Left ventricle myocardium inferior (tissue), 1 donor: ENCODE results near the gene SPATA31D3. TPM values are rescaled to one million over a fixed set of nuclear protein-coding genes. Genes with fewer than 3 reads are reported as not detected.
"Not testable (repeated sequence)": the region's sequence is repeated elsewhere in the genome, so short reads cannot be mapped to it uniquely, and the experiment has no call there.

ENCODE experiments used
- DNase-seq: peaks from one replicate; pipeline ENCODE4 v3.0.0-alpha.2; 2020
- H3K27ac ChIP-seq: fragments of 200-600 bp; replicated peaks from 2 replicates; pipeline ENCODE4 v1.8.0; 2021
- H3K27me3 ChIP-seq: fragments of 200-600 bp; 2 replicates; pipeline ENCODE4 v1.8.0; 2021; ENCODE audit warnings: low read depth
- H3K36me3 ChIP-seq: fragments of 200-600 bp; 2 replicates; pipeline ENCODE4 v1.8.0; 2021
- H3K4me1 ChIP-seq: fragments of 200-600 bp; 2 replicates; pipeline ENCODE4 v1.8.0; 2021
- H3K4me3 ChIP-seq: fragments of 200-600 bp; 2 replicates; pipeline ENCODE4 v1.8.0; 2021; ENCODE audit warnings: mild to moderate bottlenecking, moderate library complexity
- H3K9me3 ChIP-seq: fragments of 200-600 bp; replicated peaks from 2 replicates; pipeline ENCODE4 v1.8.0; 2021
- intact Hi-C: fragments of 100-400 bp; cut with micrococcal nuclease; formaldehyde crosslinking; loops from one replicate; pipeline ENCODE4 v1.11.0; 2022
- long read RNA-seq: library from polyadenylated mRNA; unstranded; transcript quantifications from one replicate; pipeline ENCODE4 v2.0.0, GENCODE V29; 2021
- total RNA-seq: library from RNA; stranded (reverse); fragmentation: NEBNext Ultra II Directional; extraction: Animal tissue kit (Norgen Biotek cat#: 25700); gene quantifications from one replicate; pipeline ENCODE4 v1.2.1, GENCODE V29; 2021
- TF ChIP-seq, protein P1 (sequence below): fragments of 200-600 bp; IDR thresholded peaks from 2 replicates; pipeline ENCODE4 v1.8.0; 2021; ENCODE audit warnings: antibody characterized with exemption, mild to moderate bottlenecking, borderline replicate concordance
- donor health status: DM: no; HTN: yes; CAD: no; lungs with severe emphysema.

SPATA31D3 gene
- total RNA-seq = not detected
- long read RNA-seq = 0 reads

DNA sequence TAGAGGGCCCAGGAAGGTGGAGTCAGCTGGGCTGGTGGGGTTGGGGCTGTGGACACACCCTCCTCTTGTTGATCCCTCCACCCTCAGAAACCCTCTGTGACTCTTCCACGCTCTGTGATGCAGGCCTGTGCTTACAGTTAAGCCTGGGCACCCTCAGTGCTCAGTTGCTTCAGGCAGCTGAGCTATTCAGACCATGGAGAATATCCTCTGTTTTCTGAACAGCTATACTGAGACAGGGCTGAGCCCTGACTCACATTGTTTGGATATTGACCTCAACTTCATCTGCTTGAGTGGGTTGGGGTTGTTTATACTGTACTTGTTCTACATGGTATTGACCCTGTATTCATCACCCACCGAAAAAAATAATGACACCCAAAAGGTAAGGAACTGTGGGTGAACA is at the start of gene SPATA31D3:
TSS of gene SPATA31D3 (plus strand) at position 108 of the 400 bp plus-strand sequence. CDS start at position 194, 86 bp downstream.
- intact Hi-C loops, H3K36me3 ChIP-seq, H3K27me3 ChIP-seq, H3K9me3 ChIP-seq, DNase-seq, H3K4me3 ChIP-seq, H3K4me1 ChIP-seq, H3K27ac ChIP-seq: not testable (repeated sequence)

DNA sequence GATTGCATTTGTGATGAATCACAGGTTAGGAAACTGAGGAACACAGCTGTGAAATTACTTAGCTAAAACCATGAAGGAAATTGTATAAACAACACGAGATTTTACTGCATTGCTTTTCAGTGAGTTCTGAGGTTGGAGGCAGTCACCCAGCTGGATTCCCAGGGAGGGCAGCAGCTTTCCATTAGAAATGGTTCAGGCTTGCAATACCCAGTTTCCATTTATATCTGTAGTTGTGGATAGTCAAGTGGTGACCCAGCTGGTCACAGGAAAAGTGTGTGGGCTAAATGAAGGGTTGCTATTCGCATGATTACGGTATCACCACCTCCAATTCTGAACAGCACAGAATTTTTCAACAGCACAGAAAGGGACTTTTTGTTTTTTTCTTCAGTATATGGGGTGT is 49.4 kb upstream of the SPATA31D3 start:
- DNase-seq = no peak
- H3K4me3 ChIP-seq = no peak overlapping the region
- H3K27ac ChIP-seq = no peak overlapping the region
- no peaks in the 10 kb centered on the region for H3K4me1 ChIP-seq
- H3K9me3 ChIP-seq = no peaks in the 10 kb centered on the region
- H3K27me3 ChIP-seq = peaks cover 8% of the 10 kb centered on the region
- no peaks in the 10 kb centered on the region for H3K36me3 ChIP-seq
- TF ChIP-seq, protein P1, sequence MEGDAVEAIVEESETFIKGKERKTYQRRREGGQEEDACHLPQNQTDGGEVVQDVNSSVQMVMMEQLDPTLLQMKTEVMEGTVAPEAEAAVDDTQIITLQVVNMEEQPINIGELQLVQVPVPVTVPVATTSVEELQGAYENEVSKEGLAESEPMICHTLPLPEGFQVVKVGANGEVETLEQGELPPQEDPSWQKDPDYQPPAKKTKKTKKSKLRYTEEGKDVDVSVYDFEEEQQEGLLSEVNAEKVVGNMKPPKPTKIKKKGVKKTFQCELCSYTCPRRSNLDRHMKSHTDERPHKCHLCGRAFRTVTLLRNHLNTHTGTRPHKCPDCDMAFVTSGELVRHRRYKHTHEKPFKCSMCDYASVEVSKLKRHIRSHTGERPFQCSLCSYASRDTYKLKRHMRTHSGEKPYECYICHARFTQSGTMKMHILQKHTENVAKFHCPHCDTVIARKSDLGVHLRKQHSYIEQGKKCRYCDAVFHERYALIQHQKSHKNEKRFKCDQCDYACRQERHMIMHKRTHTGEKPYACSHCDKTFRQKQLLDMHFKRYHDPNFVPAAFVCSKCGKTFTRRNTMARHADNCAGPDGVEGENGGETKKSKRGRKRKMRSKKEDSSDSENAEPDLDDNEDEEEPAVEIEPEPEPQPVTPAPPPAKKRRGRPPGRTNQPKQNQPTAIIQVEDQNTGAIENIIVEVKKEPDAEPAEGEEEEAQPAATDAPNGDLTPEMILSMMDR = no peak
- intact Hi-C loops = no loop called here

DNA sequence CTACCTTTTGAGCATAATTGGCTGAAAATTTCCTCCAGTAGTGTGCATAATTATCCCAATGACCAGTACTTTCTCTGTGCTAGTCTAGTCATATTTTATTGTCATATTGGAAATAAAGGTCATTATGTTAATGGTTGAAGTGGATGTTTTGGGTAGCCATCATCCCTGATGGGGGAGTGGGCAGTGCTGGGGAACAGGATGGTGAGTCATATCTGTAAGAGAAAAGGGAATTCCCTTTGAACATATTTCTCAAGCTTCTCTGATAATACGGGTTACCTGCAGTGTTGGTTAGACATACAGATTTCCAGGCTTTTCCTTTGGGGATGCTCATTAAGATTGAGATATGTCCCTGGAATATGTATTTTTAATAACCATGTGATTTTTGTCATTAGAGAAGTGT is 48.4 kb upstream of the SPATA31D3 start:
- TF ChIP-seq, protein P1 = no peak
- no peaks in the 10 kb centered on the region for H3K9me3 ChIP-seq
- H3K27me3 ChIP-seq = peaks cover 8% of the 10 kb centered on the region
- no peaks in the 10 kb centered on the region for H3K4me1 ChIP-seq
- DNase-seq = no peak
- intact Hi-C loops = no loop called here
- H3K27ac ChIP-seq = no peak overlapping the region
- H3K4me3 ChIP-seq = no peak overlapping the region
- H3K36me3 ChIP-seq = no peaks in the 10 kb centered on the region

DNA sequence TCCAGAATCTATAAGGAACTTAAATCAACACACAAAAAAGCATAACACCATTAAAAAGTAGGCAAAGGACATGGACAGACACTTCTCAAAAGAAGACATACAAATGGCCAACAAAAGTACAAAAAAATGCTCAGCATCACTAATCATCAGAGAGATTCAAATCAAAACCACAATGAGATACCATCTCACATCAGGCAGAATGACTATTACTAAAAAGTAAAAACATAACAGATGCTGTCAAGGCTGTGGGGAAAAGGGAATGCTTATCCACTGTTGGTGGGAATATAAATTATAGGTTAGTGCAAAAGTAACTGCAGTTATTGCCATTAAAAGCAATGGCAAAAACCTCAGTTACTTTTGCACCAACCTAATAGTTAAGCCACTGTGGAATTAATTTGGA is 47.2 kb upstream of the SPATA31D3 start:
- intact Hi-C loops = no loop called here
- Histone ChIP-seq H3K36me3 (no peaks in the 10 kb centered on the region), H3K27me3 (peaks cover 8% of the 10 kb centered on the region), H3K9me3 (no peaks in the 10 kb centered on the region), H3K27ac (no peak overlapping the region), H3K4me3 (no peak overlapping the region), H3K4me1 (no peaks in the 10 kb centered on the region)
- TF ChIP-seq, protein P1 = no peak
- DNase-seq = no peak

DNA sequence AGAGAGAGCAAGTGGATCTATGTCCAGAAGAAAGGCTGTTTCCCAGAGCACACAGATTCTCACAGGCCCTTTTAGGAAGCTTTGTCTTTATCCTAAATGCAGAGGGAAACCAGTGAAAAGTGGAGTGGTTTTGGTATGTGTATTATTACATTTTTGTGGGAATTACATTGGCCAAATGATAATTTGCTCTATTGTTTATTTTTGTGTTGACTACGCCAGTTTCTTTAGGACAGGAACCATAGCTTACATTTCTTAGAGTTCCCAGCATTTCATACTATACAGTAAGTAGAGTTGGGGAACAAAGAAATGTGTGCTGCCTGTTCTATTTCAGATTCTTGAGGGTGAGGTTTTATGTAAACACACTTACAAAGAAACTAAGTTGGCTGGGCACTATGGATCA is 44.4 kb upstream of the SPATA31D3 start:
- DNase-seq = no peak
- Histone ChIP-seq H3K4me1 (no peaks in the 10 kb centered on the region), H3K9me3 (no peaks in the 10 kb centered on the region), H3K36me3 (no peaks in the 10 kb centered on the region), H3K27ac (no peak overlapping the region), H3K27me3 (peaks cover 22% of the 10 kb centered on the region), H3K4me3 (no peak overlapping the region)
- TF ChIP-seq, protein P1 = no peak
- intact Hi-C loops = no loop called here

DNA sequence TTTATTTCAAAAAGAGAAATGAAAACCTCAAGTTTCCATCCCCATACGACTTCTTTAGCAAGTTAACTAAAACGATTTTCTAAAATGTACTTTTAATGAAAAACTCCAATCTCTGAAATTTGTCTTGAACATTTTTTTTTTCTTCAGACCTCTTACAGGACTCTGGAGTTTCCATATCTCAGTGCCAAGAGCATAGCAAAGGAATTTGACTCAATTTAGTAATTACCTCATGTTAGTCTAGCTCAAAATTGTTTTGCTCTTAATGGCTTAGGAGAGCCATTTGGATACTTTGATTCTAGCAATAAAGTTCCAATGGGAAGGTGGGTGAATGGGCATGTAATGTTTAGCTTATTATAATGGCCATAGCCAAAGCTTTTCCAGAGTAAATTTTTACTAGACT is 41.1 kb upstream of the SPATA31D3 start:
- Histone ChIP-seq H3K9me3 (no peaks in the 10 kb centered on the region), H3K4me3 (no peak overlapping the region), H3K36me3 (no peaks in the 10 kb centered on the region), H3K4me1 (no peaks in the 10 kb centered on the region), H3K27me3 (peaks cover 28% of the 10 kb centered on the region), H3K27ac (no peak overlapping the region)
- DNase-seq = no peak
- intact Hi-C loops = no loop called here
- TF ChIP-seq, protein P1 = no peak
